Neural cell (in vitro differentiated cells): ENCODE data around the gene CFAP99. TPM values are rescaled to one million over a fixed set of nuclear protein-coding genes. Genes with fewer than 3 reads are reported as not detected.

Experiments used
- H2AFZ ChIP-seq: fragments of 200-600, 300-800 bp; sonication (generic), shearing (Covaris generic); 2 replicates; pipeline ENCODE4 v1.6.0; 2014; ENCODE audit warnings: low read depth, mild to moderate bottlenecking, antibody characterized with exemption, low read length, moderate library complexity
- H3F3A ChIP-seq: fragments of 200-600 bp; shearing (Covaris generic); 2 replicates; pipeline ENCODE4 v1.6.1; 2016; ENCODE audit warnings: mild to moderate bottlenecking, moderate library complexity, mixed read lengths, antibody characterized with exemption, low read length; ENCODE audit not compliant: insufficient read depth, poor library complexity, severe bottlenecking
- H3K27ac ChIP-seq: fragments of 200-600, 300-800 bp; sonication (generic), shearing (Covaris generic); 2 replicates; pipeline ENCODE4 v1.5.1; 2014; ENCODE audit warnings: mild to moderate bottlenecking, low read length, moderate library complexity
- H3K27me3 ChIP-seq: fragments of 300-800, 200-600 bp; sonication (generic), shearing (Covaris generic); 2 replicates; pipeline ENCODE4 v1.6.0; 2014; ENCODE audit warnings: mild to moderate bottlenecking, low read depth, low read length, moderate library complexity; ENCODE audit not compliant: insufficient read depth
- H3K36me3 ChIP-seq: fragments of 300-800, 200-600 bp; sonication (generic), shearing (Covaris generic); 2 replicates; pipeline ENCODE4 v1.5.1; 2014; ENCODE audit warnings: mild to moderate bottlenecking, antibody characterized with exemption, low read length, moderate library complexity; ENCODE audit not compliant: insufficient read depth
- H3K4me2 ChIP-seq: fragments of 300-800, 200-600 bp; sonication (generic), shearing (Covaris generic); 2 replicates; pipeline ENCODE4 v1.6.0; 2014; ENCODE audit warnings: mild to moderate bottlenecking, low read length
- H3K4me3 ChIP-seq: fragments of 300-800, 200-600 bp; sonication (generic), shearing (Covaris generic); 2 replicates; pipeline ENCODE4 v1.5.1; 2014; ENCODE audit warnings: mild to moderate bottlenecking, low read length, moderate library complexity
- H3K79me2 ChIP-seq: fragments of 200-600 bp; shearing (Covaris generic); replicated peaks from 2 replicates; pipeline ENCODE4 v1.6.0; 2014; ENCODE audit warnings: mild to moderate bottlenecking, low read length, moderate library complexity; ENCODE audit not compliant: insufficient read depth
- H3K9ac ChIP-seq: fragments of 300-800, 200-600 bp; sonication (generic), shearing (Covaris generic); 2 replicates; pipeline ENCODE4 v1.6.1; 2016; ENCODE audit warnings: mild to moderate bottlenecking, low read length, mixed read lengths
- H3K9me2 ChIP-seq: fragments of 200-600 bp; shearing (Covaris generic); 2 replicates; pipeline ENCODE4 v1.6.1; 2016; ENCODE audit warnings: mild to moderate bottlenecking, low read length, mixed read lengths; ENCODE audit not compliant: insufficient read depth
- H3K9me3 ChIP-seq: fragments of 200-600, 300-800 bp; sonication (generic), shearing (Covaris generic); 2 replicates; pipeline ENCODE4 v1.6.1; 2016; ENCODE audit warnings: mild to moderate bottlenecking, mixed run types, low read length, moderate library complexity, mixed read lengths
- H4K20me1 ChIP-seq: fragments of 200-600 bp; shearing (Covaris generic); 2 replicates; pipeline ENCODE4 v1.6.1; 2016; ENCODE audit warnings: mild to moderate bottlenecking, mixed run types; ENCODE audit not compliant: insufficient read depth
- EP300 ChIP-seq: fragments of 450-650 bp; conservative IDR thresholded peaks from 2 replicates; pipeline ENCODE4 v1.6.1; 2014; ENCODE audit warnings: antibody characterized with exemption, mild to moderate bottlenecking, moderate library complexity; ENCODE audit not compliant: poor library complexity, severe bottlenecking
- EZH2 ChIP-seq: fragments of 200-600, 300-800 bp; shearing (Covaris generic), sonication (generic); IDR thresholded peaks from 2 replicates; pipeline ENCODE4 v1.6.1; 2014; ENCODE audit warnings: antibody characterized with exemption, low read length, borderline replicate concordance, mild to moderate bottlenecking; ENCODE audit not compliant: insufficient read depth, poor library complexity, severe bottlenecking
- MXI1 ChIP-seq: fragments of 450-650 bp; conservative IDR thresholded peaks from 2 replicates; pipeline ENCODE4 v1.6.1; 2014; ENCODE audit warnings: antibody characterized with exemption, mild to moderate bottlenecking; ENCODE audit not compliant: poor library complexity, severe bottlenecking
- POLR2AphosphoS5 ChIP-seq: IDR thresholded peaks from 2 replicates; pipeline ENCODE4 v1.6.1; 2012
- RAD21 ChIP-seq: fragments of 450-650 bp; conservative IDR thresholded peaks from 2 replicates; pipeline ENCODE4 v1.6.1; 2014; ENCODE audit warnings: antibody characterized with exemption, mild to moderate bottlenecking, moderate library complexity
- SMC3 ChIP-seq: fragments of 450-650 bp; conservative IDR thresholded peaks from 2 replicates; pipeline ENCODE4 v1.6.1; 2014; ENCODE audit warnings: antibody characterized with exemption, mild to moderate bottlenecking, moderate library complexity; ENCODE audit not compliant: poor library complexity
- TAF1 ChIP-seq: IDR thresholded peaks from 2 replicates; pipeline ENCODE4 v1.6.1; 2012; ENCODE audit warnings: low read depth
- polyA plus RNA-seq: library from polyadenylated mRNA; depleted of rRNA; stranded (reverse); fragments of >200 nt; gene quantifications from 2 replicates; pipeline ENCODE4 v1.2.3, GENCODE V29; 2014
- TF ChIP-seq, protein P1 (sequence below): IDR thresholded peaks from 2 replicates; pipeline ENCODE4 v1.6.1; 2012; ENCODE audit warnings: borderline replicate concordance
- TF ChIP-seq, protein P2 (sequence below): fragments of 450-650 bp; IDR thresholded peaks from 2 replicates; pipeline ENCODE4 v1.5.1; 2014; ENCODE audit warnings: antibody characterized with exemption, mild to moderate bottlenecking, moderate library complexity; ENCODE audit not compliant: poor library complexity, severe bottlenecking

The CFAP99 gene
- polyA plus RNA-seq, 1 donor from 2014 or later: not detected

DNA sequence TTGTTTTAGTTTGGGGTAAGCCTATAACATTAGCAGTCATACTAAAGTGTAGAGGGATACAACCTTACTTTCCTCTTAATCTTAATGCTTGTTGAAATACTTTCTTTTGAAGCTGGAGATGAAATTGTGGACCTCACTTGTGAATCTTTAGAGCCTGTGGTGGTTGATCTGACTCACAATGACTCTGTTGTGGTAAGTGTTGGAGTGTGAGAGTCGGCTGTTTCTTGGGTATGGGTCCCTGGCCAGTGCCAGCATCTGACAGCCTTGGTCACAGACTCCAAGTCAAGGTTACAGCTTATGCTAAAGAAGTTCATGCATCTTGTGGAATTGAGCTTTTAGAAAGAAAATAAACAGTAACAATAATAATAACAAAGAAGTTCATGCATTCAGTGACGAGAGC, 81.8 kb downstream of the CFAP99 start:
- Histone ChIP-seq H3K79me2 (no peaks in the 10 kb centered on the region), H3K27ac (no peak overlapping the region)

DNA sequence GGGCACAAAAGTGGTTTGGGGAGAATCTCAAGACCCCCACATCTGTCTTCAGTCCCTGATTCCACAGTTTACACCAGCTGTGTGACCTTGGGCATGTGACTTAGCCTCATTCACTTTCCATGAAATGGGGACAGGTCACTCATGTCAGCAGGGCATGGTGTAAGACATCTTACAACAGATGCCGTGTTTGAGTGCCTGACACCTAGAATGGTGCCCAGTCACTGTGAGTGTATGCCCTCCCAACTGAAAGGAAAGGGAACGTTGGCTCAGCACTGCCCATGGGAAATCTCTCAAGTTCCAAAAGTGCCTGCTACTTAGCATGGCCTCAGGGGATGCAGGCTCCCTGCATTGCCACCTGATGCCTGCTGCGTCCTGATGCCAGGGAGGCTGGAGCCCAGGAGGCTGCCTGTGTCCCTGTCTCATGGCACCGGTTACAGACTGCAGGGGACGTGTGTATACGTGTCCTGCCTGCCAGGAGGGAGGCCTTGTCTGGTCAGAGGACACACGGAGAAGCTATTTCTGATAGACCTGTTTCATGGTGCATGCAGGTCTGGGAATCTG, 82.4 kb downstream of the CFAP99 start:
- H2AFZ ChIP-seq: no peak overlapping the region
- no peaks in the 10 kb centered on the region for H3K9me3 ChIP-seq
- TF ChIP-seq RAD21 (no peak), TAF1 (no peak), EZH2 (no peak), EP300 (no peak), POLR2AphosphoS5 (no peak), SMC3 (no peak), MXI1 (no peak)
- TF ChIP-seq, protein P1, sequence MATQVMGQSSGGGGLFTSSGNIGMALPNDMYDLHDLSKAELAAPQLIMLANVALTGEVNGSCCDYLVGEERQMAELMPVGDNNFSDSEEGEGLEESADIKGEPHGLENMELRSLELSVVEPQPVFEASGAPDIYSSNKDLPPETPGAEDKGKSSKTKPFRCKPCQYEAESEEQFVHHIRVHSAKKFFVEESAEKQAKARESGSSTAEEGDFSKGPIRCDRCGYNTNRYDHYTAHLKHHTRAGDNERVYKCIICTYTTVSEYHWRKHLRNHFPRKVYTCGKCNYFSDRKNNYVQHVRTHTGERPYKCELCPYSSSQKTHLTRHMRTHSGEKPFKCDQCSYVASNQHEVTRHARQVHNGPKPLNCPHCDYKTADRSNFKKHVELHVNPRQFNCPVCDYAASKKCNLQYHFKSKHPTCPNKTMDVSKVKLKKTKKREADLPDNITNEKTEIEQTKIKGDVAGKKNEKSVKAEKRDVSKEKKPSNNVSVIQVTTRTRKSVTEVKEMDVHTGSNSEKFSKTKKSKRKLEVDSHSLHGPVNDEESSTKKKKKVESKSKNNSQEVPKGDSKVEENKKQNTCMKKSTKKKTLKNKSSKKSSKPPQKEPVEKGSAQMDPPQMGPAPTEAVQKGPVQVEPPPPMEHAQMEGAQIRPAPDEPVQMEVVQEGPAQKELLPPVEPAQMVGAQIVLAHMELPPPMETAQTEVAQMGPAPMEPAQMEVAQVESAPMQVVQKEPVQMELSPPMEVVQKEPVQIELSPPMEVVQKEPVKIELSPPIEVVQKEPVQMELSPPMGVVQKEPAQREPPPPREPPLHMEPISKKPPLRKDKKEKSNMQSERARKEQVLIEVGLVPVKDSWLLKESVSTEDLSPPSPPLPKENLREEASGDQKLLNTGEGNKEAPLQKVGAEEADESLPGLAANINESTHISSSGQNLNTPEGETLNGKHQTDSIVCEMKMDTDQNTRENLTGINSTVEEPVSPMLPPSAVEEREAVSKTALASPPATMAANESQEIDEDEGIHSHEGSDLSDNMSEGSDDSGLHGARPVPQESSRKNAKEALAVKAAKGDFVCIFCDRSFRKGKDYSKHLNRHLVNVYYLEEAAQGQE: no peak
- TF ChIP-seq, protein P2, sequence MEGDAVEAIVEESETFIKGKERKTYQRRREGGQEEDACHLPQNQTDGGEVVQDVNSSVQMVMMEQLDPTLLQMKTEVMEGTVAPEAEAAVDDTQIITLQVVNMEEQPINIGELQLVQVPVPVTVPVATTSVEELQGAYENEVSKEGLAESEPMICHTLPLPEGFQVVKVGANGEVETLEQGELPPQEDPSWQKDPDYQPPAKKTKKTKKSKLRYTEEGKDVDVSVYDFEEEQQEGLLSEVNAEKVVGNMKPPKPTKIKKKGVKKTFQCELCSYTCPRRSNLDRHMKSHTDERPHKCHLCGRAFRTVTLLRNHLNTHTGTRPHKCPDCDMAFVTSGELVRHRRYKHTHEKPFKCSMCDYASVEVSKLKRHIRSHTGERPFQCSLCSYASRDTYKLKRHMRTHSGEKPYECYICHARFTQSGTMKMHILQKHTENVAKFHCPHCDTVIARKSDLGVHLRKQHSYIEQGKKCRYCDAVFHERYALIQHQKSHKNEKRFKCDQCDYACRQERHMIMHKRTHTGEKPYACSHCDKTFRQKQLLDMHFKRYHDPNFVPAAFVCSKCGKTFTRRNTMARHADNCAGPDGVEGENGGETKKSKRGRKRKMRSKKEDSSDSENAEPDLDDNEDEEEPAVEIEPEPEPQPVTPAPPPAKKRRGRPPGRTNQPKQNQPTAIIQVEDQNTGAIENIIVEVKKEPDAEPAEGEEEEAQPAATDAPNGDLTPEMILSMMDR: no peak
- no peak overlapping the region for H3K4me2 ChIP-seq
- H3K27me3 ChIP-seq: no peaks in the 10 kb centered on the region
- H3F3A ChIP-seq: no peaks in the 10 kb centered on the region
- H3K4me3 ChIP-seq: no peak overlapping the region
- H3K27ac ChIP-seq: no peak overlapping the region
- H4K20me1 ChIP-seq: no peaks in the 10 kb centered on the region
- no peaks in the 10 kb centered on the region for H3K9me2 ChIP-seq
- H3K79me2 ChIP-seq: no peaks in the 10 kb centered on the region
- H3K36me3 ChIP-seq: peaks cover 9% of the 10 kb centered on the region
- H3K9ac ChIP-seq: no peak overlapping the region

More for the DNA sequence above, 81.8 kb downstream of the CFAP99 start:
- no peaks in the 10 kb centered on the region for H3K9me2 ChIP-seq
- H3K36me3 ChIP-seq: peaks cover 9% of the 10 kb centered on the region
- H3K4me2 ChIP-seq: no peak overlapping the region
- TF ChIP-seq EP300 (no peak), MXI1 (no peak), TAF1 (no peak), RAD21 (no peak), POLR2AphosphoS5 (no peak), EZH2 (no peak), SMC3 (no peak)
- TF ChIP-seq, protein P1: no peak
- TF ChIP-seq, protein P2: no peak
- H2AFZ ChIP-seq: no peak overlapping the region
- no peak overlapping the region for H3K9ac ChIP-seq
- no peaks in the 10 kb centered on the region for H3K27me3 ChIP-seq
- no peaks in the 10 kb centered on the region for H4K20me1 ChIP-seq
- H3K9me3 ChIP-seq: no peaks in the 10 kb centered on the region
- H3K4me3 ChIP-seq: no peak overlapping the region
- H3F3A ChIP-seq: no peaks in the 10 kb centered on the region
